Cardiac muscle cell (in vitro differentiated cells and primary cell): ENCODE results near the gene POLR2F. TPM values are rescaled to one million over a fixed set of nuclear protein-coding genes. Genes with fewer than 3 reads are reported as not detected.

ENCODE experiments used
- DNase-seq, 2 donors: peaks; one replicate each; pipeline versions ENCODE4 v3.0.0 to v3.0.0-alpha.2; 2010 to 2017; ENCODE audit warnings: low read depth in 1 of 2, low spot score in 1 of 2
- H3K27ac ChIP-seq: fragments of 200-600 bp; sonication (generic); 2 replicates; pipeline ENCODE4 v1.5.1; 2016
- H3K27me3 ChIP-seq: fragments of 200-600 bp; sonication (generic); 2 replicates; pipeline ENCODE4 v1.6.0; 2016; ENCODE audit warnings: control low read depth
- H3K36me3 ChIP-seq: fragments of 200-600 bp; sonication (generic); 2 replicates; pipeline ENCODE4 v1.5.1; 2016; ENCODE audit warnings: control low read depth
- H3K4me1 ChIP-seq: fragments of 200-600 bp; sonication (generic); 2 replicates; pipeline ENCODE4 v1.8.1; 2017; ENCODE audit warnings: low read depth, mild to moderate bottlenecking, mixed run types
- H3K4me3 ChIP-seq: fragments of 200-600 bp; sonication (generic); 2 replicates; pipeline ENCODE4 v1.5.1; 2016; ENCODE audit warnings: mild to moderate bottlenecking
- H3K9me3 ChIP-seq: fragments of 200-600 bp; sonication (generic); 2 replicates; pipeline ENCODE4 v1.5.1; 2017; ENCODE audit warnings: low read depth, mild to moderate bottlenecking, control low read depth
- polyA plus RNA-seq: library from polyadenylated mRNA; unstranded; fragments of >200 nt; fragmentation: Nextera tagmentation; extraction: Ambion mirVana; gene quantifications from 2 replicates; pipeline ENCODE4 v1.2.1, GENCODE V29; 2016
- total RNA-seq: library from RNA; depleted of rRNA; stranded (reverse); fragments of >200 nt; gene quantifications from 2 replicates; pipeline ENCODE4 v1.2.3, GENCODE V29; 2016
- TF ChIP-seq, protein P1 (sequence below): IDR thresholded peaks from 2 replicates; pipeline ENCODE4 v1.5.1; 2012; ENCODE audit warnings: low read depth, mild to moderate bottlenecking, low read length

The POLR2F gene
- total and polyA plus RNA-seq, 2 experiments from 2014 or later: 63.3 to 183 TPM

DNA sequence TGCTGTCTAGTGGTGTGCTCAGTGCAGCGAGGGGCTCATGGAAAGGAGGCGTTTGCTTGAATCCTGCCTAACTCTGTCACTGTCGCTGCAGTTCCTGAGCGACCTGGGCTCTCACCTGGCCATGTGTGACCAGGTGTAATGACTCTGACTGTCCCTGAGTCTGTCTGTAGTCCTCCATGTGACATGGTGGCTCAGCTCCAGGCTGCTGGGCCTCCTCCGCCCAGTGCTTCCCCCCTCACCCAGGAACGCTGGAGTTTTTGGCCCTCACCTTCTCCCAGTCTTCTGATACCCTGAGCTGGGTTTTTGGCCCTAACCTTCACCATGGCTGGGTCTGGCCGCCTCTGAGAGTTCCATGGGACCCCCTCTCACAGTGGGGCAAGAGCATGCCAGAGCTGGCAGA is 27.1 kb upstream of the POLR2F start:
- TF ChIP-seq, protein P1, sequence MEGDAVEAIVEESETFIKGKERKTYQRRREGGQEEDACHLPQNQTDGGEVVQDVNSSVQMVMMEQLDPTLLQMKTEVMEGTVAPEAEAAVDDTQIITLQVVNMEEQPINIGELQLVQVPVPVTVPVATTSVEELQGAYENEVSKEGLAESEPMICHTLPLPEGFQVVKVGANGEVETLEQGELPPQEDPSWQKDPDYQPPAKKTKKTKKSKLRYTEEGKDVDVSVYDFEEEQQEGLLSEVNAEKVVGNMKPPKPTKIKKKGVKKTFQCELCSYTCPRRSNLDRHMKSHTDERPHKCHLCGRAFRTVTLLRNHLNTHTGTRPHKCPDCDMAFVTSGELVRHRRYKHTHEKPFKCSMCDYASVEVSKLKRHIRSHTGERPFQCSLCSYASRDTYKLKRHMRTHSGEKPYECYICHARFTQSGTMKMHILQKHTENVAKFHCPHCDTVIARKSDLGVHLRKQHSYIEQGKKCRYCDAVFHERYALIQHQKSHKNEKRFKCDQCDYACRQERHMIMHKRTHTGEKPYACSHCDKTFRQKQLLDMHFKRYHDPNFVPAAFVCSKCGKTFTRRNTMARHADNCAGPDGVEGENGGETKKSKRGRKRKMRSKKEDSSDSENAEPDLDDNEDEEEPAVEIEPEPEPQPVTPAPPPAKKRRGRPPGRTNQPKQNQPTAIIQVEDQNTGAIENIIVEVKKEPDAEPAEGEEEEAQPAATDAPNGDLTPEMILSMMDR: no peak
- Histone ChIP-seq H3K4me1 (peaks cover under 1% of the 10 kb centered on the region), H3K27me3 (no peaks in the 10 kb centered on the region), H3K36me3 (peaks cover 15% of the 10 kb centered on the region), H3K4me3 (no peak overlapping the region), H3K27ac (no peak overlapping the region), H3K9me3 (no peaks in the 10 kb centered on the region)
- DNase-seq: no peak

DNA sequence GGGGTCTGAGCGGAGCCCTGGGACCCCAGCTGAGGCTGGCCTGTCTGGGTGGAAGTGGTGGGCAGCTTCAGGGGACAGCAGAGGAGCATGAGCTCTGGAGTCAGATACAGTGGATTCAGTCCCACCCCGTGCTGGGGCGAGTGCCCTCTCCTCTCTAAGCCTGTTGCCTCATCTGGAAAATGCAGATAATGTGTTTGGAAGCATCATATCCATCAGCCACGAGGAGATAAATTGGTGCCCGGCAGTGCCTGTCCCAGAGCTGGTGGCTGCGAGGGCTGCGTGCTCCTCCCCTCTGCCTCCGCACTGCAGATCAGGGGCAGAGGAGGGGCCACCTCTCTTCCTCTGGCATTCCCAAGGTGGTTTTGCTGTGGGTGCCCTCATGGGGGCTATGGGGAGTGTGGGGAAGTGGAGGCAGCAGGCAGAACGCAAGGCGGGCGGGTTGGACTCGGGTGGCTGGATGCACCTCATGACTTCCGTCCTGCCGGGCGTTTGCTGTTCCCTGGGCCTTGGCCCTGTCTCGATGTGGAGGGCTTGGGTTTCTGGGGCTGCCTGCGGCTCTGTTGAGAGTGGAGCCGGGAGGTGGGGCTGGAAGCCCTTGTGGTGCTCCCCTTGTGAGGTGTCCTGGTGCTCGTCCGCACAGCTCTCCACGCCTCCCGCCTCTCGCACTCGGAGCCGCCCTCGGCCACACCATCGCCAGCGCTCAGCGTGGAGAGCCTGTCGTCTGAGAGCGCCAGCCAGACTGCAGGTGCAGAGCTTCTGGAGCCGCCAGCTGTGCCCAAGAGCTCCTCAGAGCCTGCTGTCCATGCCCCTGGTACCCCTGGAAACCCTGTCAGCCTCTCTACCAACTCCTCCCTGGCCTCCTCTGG is 26.5 kb upstream of the POLR2F start:
- Histone ChIP-seq H3K36me3 (peaks cover 15% of the 10 kb centered on the region), H3K9me3 (no peaks in the 10 kb centered on the region), H3K27me3 (no peaks in the 10 kb centered on the region), H3K4me3 (no peak overlapping the region), H3K27ac (no peak overlapping the region), H3K4me1 (peaks cover 5% of the 10 kb centered on the region)
- no peak for DNase-seq
- TF ChIP-seq, protein P1: no peak

DNA sequence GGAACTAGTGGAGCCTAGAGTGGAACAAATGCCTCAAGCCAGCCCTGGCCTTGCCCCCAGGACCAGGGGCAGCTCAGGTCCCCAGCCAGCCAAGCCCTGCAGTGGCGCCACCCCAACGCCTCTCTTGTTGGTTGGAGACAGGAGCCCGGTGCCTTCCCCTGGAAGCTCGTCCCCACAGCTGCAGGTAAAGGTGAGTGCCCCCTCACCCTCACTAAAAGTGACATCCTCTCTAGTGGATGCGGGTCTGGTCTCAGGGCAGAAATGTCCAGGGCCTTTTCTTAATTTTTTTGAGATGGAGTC is 25.9 kb upstream of the POLR2F start:
- peaks cover 5% of the 10 kb centered on the region for H3K4me1 ChIP-seq
- no peak for DNase-seq
- peaks cover 15% of the 10 kb centered on the region for H3K36me3 ChIP-seq
- TF ChIP-seq, protein P1: no peak
- no peaks in the 10 kb centered on the region for H3K9me3 ChIP-seq
- no peak overlapping the region for H3K27ac ChIP-seq
- H3K4me3 ChIP-seq: no peak overlapping the region
- no peaks in the 10 kb centered on the region for H3K27me3 ChIP-seq

DNA sequence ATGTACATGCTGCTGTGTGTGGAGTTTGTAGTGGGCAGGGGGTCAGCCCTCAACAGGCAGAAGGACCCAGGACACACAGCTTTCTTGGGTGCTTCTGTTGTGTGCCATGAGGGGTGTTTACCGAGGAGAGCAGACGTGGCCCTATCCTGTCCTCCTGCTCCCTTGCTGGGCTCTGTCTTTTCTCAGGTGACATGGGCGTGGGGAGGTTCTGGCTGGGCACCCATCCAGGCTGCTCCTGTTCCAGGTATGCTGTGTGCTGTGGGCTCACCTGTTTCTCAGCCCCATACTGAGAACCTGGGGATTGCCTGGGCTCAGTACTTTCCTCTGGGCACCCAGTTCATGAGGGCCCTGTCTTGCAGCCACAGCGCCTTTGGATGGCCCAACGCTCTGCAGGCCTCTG is 24.1 kb upstream of the POLR2F start:
- Histone ChIP-seq H3K27me3 (no peaks in the 10 kb centered on the region), H3K27ac (no peak overlapping the region), H3K36me3 (peaks cover 12% of the 10 kb centered on the region), H3K9me3 (no peaks in the 10 kb centered on the region), H3K4me3 (no peak overlapping the region), H3K4me1 (peaks cover 5% of the 10 kb centered on the region)
- TF ChIP-seq, protein P1: no peak
- no peak for DNase-seq

DNA sequence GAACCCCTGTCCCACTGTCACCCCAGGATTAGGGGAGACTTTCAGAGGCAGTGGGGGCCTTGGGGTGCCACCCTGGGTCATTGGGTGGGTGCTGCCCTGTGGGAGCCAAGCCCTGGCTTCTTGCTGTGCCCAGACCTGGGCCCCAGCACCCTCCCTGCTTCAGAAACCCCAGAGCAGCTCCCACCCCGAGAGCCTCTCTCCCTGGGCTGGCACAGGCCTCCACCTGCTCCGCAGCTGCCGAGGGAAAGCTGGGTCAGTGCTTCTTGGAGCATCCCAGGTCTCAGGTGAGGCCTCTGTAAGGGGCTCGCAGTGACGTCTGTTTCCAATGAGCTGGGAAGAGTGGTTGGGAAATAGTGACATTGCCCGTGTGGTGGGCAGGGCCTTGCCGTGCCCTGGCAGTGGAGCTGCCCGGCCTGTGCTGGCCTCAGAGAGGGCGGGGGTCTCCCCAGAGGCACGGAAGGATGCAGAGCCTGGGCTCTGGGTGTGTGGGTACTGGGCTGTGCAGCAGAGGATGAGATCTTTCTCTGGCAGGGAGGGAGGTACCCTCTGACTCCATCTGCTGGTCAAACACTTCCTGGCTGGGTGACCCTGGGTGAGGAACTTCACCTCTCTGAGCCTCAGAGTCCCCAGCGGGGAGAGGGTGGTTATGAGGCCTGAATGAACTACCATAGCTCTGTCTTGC is 23.1 kb upstream of the POLR2F start:
- no peaks in the 10 kb centered on the region for H3K27me3 ChIP-seq
- peak in 1 of 2 donors; percentile 29 for DNase-seq
- H3K9me3 ChIP-seq: no peaks in the 10 kb centered on the region
- H3K36me3 ChIP-seq: peaks cover 12% of the 10 kb centered on the region
- no peak overlapping the region for H3K27ac ChIP-seq
- TF ChIP-seq, protein P1: peak; percentile 53
- H3K4me3 ChIP-seq: no peak overlapping the region
- peaks cover 5% of the 10 kb centered on the region for H3K4me1 ChIP-seq
